Activated CD8-positive, alpha-beta T cell treated with anti-CD3 and anti-CD28 coated beads, Interleukin-2, amount 10 ng/mL, durations not matched to agents 7 days and 5 days (primary cell): ENCODE measurements around the gene HGS. TPM values are rescaled to one million over a fixed set of nuclear protein-coding genes. Genes with fewer than 3 reads are reported as not detected.

Experiments used
- ATAC-seq: fragments of 150-1000 bp; cut with Tn5 transposase; one replicate; pipeline ENCODE4 v1.10.0; 2021; ENCODE audit warnings: moderate library complexity
- CTCF ChIA-PET: fragments of 350-600 bp; sonication (Branson Sonifier 250); formaldehyde crosslinking; loops from one replicate; lab custom pipeline; 2021; ENCODE audit warnings: antibody characterized with exemption; lab: Charles Lee
- POLR2A ChIA-PET: fragments of 350-600 bp; sonication (Branson Sonifier 250); formaldehyde crosslinking; loops from one replicate; lab custom pipeline; 2021; ENCODE audit warnings: antibody characterized with exemption; lab: Charles Lee
- DNase-seq: peaks from one replicate; pipeline ENCODE4 v3.0.0-alpha.2; 2020
- H3K27ac Mint-ChIP-seq: one replicate; pipeline ENCODE4 v1.8.0; 2021; ENCODE audit warnings: mild to moderate bottlenecking, mixed read lengths
- H3K27me3 Mint-ChIP-seq: one replicate; pipeline ENCODE4 v1.8.0; 2021; ENCODE audit warnings: low read depth, mixed read lengths
- H3K36me3 Mint-ChIP-seq: one replicate; pipeline ENCODE4 v1.8.0; 2021; ENCODE audit warnings: low read depth, mixed read lengths
- H3K4me1 Mint-ChIP-seq: one replicate; pipeline ENCODE4 v1.8.0; 2021; ENCODE audit warnings: low read depth, mixed read lengths
- H3K4me3 Mint-ChIP-seq: one replicate; pipeline ENCODE4 v1.8.0; 2021; ENCODE audit warnings: mild to moderate bottlenecking, mixed read lengths
- H3K9me3 Mint-ChIP-seq: one replicate; pipeline ENCODE4 v1.8.0; 2022; ENCODE audit warnings: mixed read lengths; ENCODE audit not compliant: insufficient read depth
- microRNA-seq: library from miRNA; unstranded; fragments of <30 nt; microRNA quantifications from one replicate; pipeline ENCODE4 v1.2.0, GENCODE V29; 2022
- total RNA-seq, 2 experiments: library from RNA; stranded (reverse); gene quantifications; one replicate each; pipeline ENCODE4 v1.2.3, GENCODE V29; 2021

The HGS gene
- total RNA-seq, 2 experiments from 2014 or later: 107 to 128 TPM

GRCh38 chr17:81741594-81742452 lies 58.0 kb downstream of the HGS start:
- POLR2A ChIA-PET: no interaction called here
- Mint-ChIP-seq H3K4me3 (no peak overlapping the region), H3K27me3 (peaks cover 10% of the 10 kb centered on the region), H3K9me3 (no peaks in the 10 kb centered on the region), H3K4me1 (peaks cover 2% of the 10 kb centered on the region), H3K36me3 (no peaks in the 10 kb centered on the region), H3K27ac (peak overlapping the region; percentile 69)
- DNase-seq: no peak
- CTCF ChIA-PET: no interaction called here
- peak; percentile 64 for ATAC-seq

Small RNA genes lying within 50 kb of the gene (microRNA-seq; reads per million reads assigned to microRNA genes)
- 1.7 reads per million for gene MIR6786

Other genes with a start within 250 kb of the HGS start
- gene ACTG1, start 171.2 kb upstream of the HGS start, total RNA-seq: 1,000 to 10,000 TPM; 5,147 to 5,318 TPM
- under 1 TPM; 0.52 to 0.74 TPM for gene FSCN2, start 155.6 kb upstream of the HGS start, total RNA-seq
- gene FAAP100, start 131.7 kb upstream of the HGS start, total RNA-seq: 10 to 100 TPM; 39.2 to 43.6 TPM
- gene NPLOC4, start 46.9 kb upstream of the HGS start, total RNA-seq: 100 to 1,000 TPM; 113 TPM
- gene TSPAN10, start 46.8 kb upstream of the HGS start, total RNA-seq: 1 to 10 TPM; 1.2 TPM
- gene PDE6G, start 27.5 kb upstream of the HGS start, total RNA-seq: 10 to 100 TPM; 76.5 to 80.3 TPM
- 10 to 100 TPM; 48.5 to 52.3 TPM for gene OXLD1, start 17.4 kb upstream of the HGS start, total RNA-seq
- 10 to 100 TPM; 42.3 to 43.7 TPM for gene CCDC137, start 17.3 kb upstream of the HGS start, total RNA-seq
- 10 to 100 TPM; 21.3 to 28.4 TPM for gene ARL16, start 214 bp upstream of the HGS start, total RNA-seq
- gene MRPL12, start 19.4 kb downstream of the HGS start, total RNA-seq: 100 to 1,000 TPM; 102 to 104 TPM
- 10 to 100 TPM; 39.2 to 40.4 TPM for gene SLC25A10, start 28.3 kb downstream of the HGS start, total RNA-seq
- not detected for gene GCGR, start 120.1 kb downstream of the HGS start, total RNA-seq
- 10 to 100 TPM; 42.3 to 43.0 TPM for gene MCRIP1, start 149.3 kb downstream of the HGS start, total RNA-seq
- not detected for gene PPP1R27, start 151.0 kb downstream of the HGS start, total RNA-seq
- gene P4HB, start 176.5 kb downstream of the HGS start, total RNA-seq: 100 to 1,000 TPM; 474 to 498 TPM
- gene ARHGDIA, start 187.3 kb downstream of the HGS start, total RNA-seq: 100 to 1,000 TPM; 756 to 778 TPM
- gene ALYREF, start 207.6 kb downstream of the HGS start, total RNA-seq: 100 to 1,000 TPM; 269 to 273 TPM
- gene ANAPC11, start 207.7 kb downstream of the HGS start, total RNA-seq: 100 to 1,000 TPM; 122 TPM
- under 1 TPM; 0.18 to 0.55 TPM for gene NPB, start 218.2 kb downstream of the HGS start, total RNA-seq
- gene PCYT2, start 227.4 kb downstream of the HGS start, total RNA-seq: 10 to 100 TPM; 48.6 to 50.4 TPM
- gene SIRT7, start 234.2 kb downstream of the HGS start, total RNA-seq: 10 to 100 TPM; 55.0 to 63.4 TPM
- 10 to 100 TPM; 14.0 to 16.5 TPM for gene MAFG, start 243.7 kb downstream of the HGS start, total RNA-seq